Raji (cell line): ENCODE data around the gene PTBP1.

Experiments used
- POLR2A ChIP-seq: IDR thresholded peaks from 2 replicates; pipeline ENCODE4 v1.6.1; 2011; ENCODE audit warnings: low read depth, low read length, control low read depth; ENCODE audit not compliant: insufficient read depth

Gene PTBP1

GRCh38 chr19:801030-801860, 4.0 kb downstream of the PTBP1 start:
- TF ChIP-seq POLR2A = no peak

- TF ChIP-seq POLR2A = no peak
Observed at GRCh38 chr19:801861-802497, 4.7 kb downstream of the PTBP1 start.

GRCh38 chr19:802498-803098, 5.3 kb downstream of the PTBP1 start:
- no peak for TF ChIP-seq POLR2A

GRCh38 chr19:803099-803561, 5.9 kb downstream of the PTBP1 start:
- no peak for TF ChIP-seq POLR2A

GRCh38 chr19:803686-804418, 6.6 kb downstream of the PTBP1 start:
- TF ChIP-seq POLR2A = no peak

GRCh38 chr19:804419-805165, 7.3 kb downstream of the PTBP1 start:
- TF ChIP-seq POLR2A = no peak

GRCh38 chr19:805166-805551, 7.9 kb downstream of the PTBP1 start:
- TF ChIP-seq POLR2A = no peak

- no peak for TF ChIP-seq POLR2A
Observed at GRCh38 chr19:805600-806550, 8.6 kb downstream of the PTBP1 start.

- TF ChIP-seq POLR2A = no peak
Observed at GRCh38 chr19:806815-807421, 9.7 kb downstream of the PTBP1 start.

GRCh38 chr19:807627-808422, 10.6 kb downstream of the PTBP1 start:
- TF ChIP-seq POLR2A = no peak

- TF ChIP-seq POLR2A = no peak
Observed at GRCh38 chr19:808423-808775, 11.1 kb downstream of the PTBP1 start.

- TF ChIP-seq POLR2A = no peak
Observed at GRCh38 chr19:810077-810855, 13.0 kb downstream of the PTBP1 start.

- no peak for TF ChIP-seq POLR2A
Observed at GRCh38 chr19:810883-811489, 13.7 kb downstream of the PTBP1 start.
